HuH-7 (cell line): ENCODE results near the gene EFCAB6.

Experiments
- DNase-seq: peaks from one replicate; pipeline ENCODE4 v3.0.0; 2011; ENCODE audit warnings: low spot score

EFCAB6 gene

DNA sequence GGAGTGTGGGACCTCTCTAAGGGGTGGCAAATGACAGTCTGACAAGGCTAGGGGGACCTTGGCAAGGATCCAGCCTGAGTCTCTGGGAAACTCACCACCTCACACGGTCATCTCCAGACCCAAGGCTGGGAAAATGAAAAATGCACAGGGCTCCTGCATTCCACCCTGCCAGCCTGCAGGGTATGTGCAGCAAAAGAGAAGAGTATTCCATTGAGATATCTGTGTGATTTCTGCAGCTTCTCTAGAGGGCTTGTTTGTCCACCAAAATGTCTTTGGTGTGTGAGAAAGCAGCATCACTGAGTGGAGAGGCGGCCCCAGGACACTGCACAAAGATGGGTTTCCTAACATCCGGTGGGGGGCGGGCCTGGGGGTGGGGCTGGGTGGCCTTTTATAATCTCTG, 177.8 kb downstream of the EFCAB6 start:
- no peak for DNase-seq

DNA sequence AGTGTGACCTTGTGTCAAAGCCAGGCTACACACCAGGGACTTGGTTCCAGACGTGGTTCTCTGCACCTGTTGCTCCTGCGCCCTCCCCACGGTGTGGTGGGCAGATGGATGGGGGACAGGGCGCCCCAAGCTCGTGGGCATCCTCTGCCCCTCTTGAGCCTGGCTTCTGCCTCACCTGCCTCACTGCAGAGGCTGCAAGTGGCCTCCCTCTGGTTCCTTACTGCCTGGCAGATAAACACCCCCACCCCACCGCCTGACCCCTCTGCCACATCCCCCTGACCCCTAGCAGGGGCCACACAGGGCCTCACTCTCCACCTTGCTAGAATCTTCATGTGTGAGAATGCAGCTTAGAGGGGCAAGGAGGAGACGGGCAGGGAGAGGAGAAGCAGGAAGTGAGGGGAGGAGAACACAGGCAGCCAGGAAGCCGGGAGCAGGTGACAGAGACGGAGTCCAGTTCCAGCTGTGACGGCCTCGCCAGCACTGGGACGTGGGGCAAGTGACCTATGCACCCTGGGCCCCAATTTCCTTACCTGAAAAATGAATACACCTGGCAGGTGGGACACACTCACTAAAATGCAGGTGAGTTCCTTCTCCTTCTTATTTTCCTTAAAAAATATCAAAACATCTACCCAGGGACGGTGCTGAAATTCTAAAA, 178.3 kb downstream of the EFCAB6 start:
- no peak for DNase-seq

DNA sequence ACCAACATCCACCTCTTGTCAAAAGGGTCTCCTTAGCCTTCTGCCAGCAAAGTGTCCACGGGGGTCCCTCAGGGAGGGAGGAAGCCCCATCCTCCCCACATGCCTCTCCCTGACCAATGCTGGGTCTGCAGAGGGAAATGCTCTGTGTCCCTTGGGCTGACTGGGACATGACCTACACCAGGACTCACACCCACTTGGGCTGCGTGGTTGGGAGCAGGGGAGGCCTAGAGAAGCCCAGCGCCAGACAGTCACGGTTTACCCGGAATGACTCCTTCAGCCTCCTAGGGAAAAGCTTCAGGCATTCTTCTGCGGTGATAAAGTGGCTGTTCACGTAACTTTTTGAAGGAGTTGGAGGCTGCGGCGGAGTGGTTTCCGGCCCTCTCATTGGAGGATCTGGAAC, 180.3 kb downstream of the EFCAB6 start:
- DNase-seq = no peak

DNA sequence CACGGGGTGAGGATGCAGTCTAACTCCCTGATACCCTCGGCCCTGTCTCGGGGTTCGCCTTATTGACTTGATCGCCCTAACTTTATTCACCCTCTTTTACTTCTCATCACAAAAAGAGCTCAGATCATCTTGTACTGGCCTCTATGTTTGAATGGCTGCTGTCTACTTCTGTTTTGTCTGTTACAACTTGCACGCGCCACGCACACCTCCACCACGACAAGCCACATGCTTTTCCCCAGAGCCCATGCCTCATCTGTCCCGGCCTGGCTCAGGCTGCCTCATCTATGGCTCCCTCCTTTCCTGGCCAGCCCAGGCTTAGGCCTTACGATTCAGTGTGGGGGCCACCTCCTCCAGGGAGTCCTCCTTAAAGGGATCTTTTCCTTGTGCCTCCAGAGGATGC, 180.9 kb downstream of the EFCAB6 start:
- no peak for DNase-seq

DNA sequence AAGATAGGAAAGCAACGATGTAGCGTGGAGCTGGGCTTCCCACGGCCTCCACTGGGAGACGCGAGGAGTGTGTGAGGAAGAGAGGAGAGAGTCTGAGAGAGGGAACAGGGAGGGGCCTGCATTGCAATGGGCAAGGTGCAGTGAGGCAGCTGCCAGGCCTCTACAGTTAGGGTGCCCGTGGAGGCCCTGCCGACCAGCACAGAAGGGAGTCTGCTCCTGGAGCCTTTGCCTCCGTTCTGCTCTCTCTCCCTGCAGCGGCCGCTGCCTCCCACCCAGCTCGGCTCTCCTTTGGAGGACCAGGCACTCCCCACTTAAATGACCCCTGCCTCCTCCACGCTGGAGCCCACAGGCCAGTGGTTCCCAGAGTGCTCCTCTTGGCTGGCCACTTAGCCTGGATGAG, 181.7 kb downstream of the EFCAB6 start:
- no peak for DNase-seq

DNA sequence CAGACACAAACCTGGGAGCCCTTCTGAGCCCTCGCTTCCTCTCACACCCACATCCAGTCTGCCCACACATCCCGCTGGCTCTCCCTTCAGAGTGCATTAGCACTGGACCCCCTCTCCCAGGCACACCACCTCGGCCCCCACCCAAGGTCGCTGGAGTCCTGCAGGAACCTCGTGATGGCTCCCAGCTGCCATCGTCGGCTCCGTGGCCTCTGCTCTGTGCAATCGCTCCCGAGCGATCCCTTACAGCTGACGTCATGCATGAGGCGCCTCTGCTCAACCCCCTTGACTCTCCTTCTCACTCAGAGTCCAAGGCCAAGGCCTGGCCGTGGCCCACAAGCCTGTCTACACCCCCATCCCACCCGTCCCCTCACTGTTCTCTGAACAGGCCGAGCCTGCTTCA, 183.9 kb downstream of the EFCAB6 start:
- DNase-seq = no peak

- DNase-seq = no peak
Measured at GRCh38 chr22:43627485-43628213, 184.5 kb downstream of the EFCAB6 start.

DNA sequence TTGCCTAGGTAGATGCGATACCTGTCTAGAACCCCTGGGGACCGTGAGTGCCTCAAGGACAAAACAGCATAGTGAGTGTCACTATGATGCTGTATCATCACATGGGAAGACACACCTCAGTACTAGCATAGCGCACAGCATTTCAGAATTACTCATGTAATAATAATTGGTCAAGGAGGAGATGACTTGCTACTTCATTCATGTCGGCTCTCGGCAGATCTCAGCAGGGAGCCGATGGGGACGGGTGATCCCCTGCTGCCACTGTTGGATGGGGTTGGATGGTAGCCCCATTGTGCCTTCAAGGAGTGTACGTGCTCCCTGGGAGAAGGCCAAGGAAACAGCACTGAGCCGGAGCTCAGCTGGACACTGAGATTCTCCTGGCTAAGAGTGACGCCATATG, 186.9 kb downstream of the EFCAB6 start:
- no peak for DNase-seq

DNA sequence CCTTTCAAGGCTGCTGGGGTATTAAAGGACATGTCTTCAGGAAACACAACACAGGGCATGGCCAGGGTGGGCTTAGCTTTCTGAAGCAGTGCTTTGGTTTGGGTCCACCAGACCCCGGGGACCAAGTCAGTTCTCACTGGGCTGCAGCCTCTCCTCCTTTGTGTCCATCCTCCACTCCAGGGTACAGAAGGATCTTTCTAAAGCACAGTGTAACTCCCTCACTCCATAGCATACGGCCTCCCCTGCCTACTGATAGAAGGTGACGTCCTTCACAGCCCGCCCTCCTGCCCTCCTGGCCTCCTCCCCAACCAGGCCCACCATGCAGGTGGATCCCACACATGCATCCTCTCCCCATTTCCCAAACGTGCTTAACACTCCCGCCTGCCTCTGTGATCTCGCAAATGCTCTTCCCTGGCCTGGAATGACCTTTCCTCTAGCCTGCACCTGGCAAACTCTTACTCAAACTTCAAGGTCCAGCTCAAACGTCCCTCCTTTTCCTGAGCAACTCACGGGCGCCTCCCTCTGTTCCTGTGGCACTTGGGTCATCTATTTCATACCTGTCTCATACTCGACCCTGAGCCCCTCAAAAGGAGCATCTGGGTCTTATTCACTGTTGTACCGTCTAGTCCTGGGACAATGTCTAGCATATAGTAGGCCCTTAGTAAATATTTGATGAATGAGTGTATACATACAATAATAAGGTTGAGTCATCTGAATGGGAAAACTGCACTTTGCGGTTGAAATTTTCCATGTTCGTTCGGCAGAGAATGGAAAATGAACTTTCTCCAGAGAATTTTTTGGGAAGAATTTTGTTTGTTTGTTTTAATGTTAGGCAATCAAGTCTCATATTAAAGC, 187.7 kb downstream of the EFCAB6 start:
- DNase-seq = no peak

DNA sequence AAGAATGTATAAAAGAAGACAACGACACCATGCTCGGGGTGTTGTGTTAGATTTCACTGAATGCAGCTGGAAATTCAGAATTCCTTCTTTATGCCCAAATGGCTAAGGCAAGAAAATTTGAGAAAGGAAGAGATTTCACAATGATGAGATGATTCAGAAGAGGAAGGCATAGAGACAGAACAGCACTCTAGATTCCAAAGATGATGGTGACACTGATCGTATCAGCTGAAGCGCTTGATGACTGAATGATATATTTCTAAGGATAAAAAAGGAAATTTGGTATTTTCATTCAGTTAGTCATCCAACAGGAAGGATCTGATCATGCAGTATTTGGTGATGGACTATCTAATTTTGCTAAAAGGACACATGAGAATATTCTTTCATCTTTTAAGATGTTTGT, 189.2 kb downstream of the EFCAB6 start:
- DNase-seq = no peak

DNA sequence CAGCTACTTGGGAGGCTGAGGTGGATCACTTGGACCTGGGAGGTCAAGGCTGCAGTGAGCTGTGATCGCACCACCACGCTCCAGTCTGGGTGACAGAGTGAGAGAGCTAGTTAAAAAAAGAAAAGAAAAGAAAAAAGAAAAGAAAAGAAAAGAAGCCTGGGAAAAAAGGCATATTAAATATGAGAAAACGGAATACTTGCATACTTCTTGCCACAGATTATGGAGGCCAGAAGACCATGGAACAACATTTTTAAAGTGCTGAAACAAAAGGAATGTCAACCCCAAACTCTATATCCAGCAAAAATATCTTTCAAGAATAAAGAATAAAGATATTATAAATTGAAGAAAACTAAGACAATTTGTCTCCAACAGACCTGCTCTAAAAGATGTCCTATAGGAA, 191.9 kb downstream of the EFCAB6 start:
- no peak for DNase-seq

DNA sequence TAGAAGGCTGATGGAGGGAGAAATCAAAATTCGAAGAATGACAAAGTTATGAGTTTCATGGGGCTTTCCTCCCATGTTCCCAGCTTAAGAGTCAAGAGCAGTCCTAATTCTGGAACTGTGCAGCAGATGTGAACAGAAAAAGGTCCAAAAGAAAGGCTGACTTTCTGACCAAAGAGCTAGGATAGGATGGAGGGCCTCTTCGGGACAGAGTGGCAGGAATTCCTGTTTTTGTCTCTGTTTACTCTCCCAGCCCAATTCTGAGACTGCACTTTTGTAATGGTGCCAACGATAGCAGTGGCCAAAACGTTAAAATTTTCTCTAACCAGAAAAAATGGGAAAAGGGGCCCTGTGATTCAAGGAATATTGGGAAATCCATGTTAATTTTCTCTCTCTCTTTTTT, 193.6 kb downstream of the EFCAB6 start:
- no peak for DNase-seq

DNA sequence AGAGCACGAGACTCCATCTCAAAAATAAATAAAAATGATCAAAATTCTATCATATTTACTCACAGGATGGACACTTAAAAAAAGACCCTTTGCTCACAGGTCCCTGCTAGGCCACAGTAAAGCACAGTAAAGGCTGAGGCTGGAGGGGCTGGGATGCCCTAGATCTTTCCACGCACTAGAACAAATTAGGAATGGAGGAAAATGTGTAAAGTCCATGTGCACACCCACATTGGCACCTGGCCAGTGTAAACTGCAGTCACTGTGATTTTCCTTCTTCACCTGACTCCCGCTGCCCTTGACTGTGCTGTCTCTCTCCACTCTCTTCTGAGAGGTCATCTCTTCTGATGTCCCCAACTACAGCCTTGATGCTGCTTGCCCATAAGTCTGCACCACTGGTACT, 195.5 kb downstream of the EFCAB6 start:
- no peak for DNase-seq

DNA sequence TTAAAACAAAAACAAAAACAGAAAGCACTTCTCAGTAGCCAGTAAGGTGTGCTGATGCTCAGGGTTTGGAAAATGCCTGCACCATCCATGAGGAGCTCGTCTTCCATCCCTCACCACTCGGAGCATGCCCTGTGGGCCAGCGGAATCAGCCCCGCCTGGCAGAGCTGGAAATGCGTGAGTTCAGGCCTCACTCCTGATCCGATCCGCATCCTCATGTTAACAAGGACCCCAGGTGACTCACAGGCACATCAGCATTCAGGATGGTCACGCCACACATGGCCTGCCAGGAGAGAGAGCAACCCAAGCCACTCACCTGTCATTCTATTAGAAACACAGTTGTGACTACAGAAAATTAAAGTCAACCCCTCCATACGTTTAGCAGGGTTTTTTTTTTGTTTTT, 211.8 kb downstream of the EFCAB6 start:
- DNase-seq = no peak

DNA sequence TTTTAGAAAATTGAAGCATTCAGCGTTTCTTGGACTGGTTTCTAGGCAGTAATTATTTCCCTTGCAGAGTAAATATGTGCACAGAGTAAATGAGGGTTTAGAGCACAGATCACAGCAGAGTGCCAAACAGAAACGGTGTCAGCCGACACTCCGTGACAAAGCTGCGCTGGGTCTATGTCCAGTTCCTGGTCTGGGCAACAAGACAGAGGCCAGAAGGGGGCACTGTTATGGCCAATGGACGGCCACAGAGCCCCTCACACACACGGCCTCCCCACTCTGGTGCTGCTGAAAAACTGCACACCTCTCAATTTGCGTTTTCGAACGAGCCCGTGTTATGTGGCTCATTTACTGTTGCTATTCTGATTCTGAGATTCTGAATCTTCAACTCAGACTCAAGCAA, 219.6 kb downstream of the EFCAB6 start:
- no peak for DNase-seq

DNA sequence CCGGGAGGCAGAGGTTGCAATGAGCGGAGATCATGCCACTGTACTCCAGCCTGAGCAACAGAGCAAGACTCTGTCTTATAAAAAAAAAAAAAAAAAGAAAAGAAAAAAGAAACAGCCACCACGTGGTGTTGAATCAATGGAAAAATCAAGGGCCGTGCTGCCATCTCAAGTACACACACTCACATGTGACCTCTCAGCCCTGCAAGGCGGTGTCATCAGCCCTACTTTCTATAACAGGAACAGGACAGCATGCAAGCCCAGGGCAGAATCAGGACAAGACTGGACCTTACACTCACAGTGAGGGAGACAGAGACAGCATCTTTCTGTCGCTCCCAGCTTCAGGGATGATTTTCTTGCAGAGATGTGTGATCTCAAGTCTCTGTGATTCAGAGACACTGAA, 220.7 kb downstream of the EFCAB6 start:
- no peak for DNase-seq

- no peak for DNase-seq
Measured at GRCh38 chr22:43587574-43587973, 224.5 kb downstream of the EFCAB6 start.

DNA sequence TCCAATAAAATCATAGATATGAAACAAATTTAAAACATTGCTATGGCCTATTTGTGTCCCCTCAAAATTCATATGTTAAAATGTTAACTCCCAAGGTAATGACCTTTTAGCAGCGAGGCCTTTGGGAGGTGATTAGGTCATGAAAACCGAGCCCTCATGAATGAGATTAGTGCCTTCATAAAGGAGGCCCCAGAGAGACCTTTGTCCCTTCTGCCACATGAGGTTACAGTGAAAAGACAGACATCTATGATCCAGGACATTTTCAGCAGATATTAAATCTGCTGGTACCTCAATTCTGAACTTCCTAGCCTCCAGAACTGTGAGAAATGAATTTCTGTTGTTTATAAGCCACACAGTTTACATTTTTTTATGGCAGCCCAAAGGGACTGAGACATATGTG, 228.6 kb downstream of the EFCAB6 start:
- DNase-seq = no peak

DNA sequence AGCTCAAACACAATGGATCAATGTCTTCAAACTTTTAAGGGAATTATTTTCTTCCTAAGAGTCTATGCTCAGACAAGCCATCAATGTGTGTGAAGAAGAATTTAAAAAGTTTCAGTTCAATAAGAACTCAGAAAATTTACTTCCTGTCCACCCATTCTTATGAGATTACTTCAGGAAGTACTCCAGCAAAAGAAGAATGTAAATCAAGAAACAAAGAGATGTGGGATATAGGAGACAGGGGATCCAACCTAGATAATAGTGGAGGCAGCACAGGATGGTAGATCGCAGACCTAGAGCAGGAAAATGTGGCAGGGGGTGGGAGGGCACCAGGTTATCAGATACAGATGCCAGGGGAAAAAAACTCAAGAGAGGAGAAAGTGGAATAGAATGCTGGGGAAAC, 229.7 kb downstream of the EFCAB6 start:
- DNase-seq = no peak

- no peak for DNase-seq
Measured at GRCh38 chr22:43580271-43580750, 231.8 kb downstream of the EFCAB6 start.

GRCh38 chr22:43574738-43575137, 237.4 kb downstream of the EFCAB6 start:
- no peak for DNase-seq

- DNase-seq = no peak
Measured at GRCh38 chr22:43572710-43573109, 239.4 kb downstream of the EFCAB6 start.

DNA sequence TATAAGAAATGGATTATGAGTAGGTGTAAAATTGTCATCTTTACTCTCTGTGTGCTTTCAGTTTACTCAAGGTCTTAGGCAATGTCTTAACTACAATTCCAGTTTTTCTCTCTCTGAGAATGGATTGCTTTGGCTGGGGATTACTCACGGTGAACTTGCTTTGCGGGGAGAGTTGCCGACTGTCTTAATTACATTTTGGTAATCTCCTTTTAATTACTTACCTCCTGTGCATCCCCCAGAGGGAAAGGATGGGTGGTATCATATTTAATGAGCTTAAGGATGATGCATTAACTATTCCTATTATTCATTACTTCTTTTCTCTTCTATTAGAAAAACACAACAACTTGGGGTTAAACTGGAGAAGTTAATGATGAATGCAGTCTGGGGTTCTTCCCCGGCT, 240.9 kb downstream of the EFCAB6 start:
- DNase-seq = no peak
